ENCODE measurements around the gene KLK5. TPM values are rescaled to one million over a fixed set of nuclear protein-coding genes. Genes with fewer than 3 reads are reported as not detected.

Gene KLK5
- total and polyA plus RNA-seq, 12 donors, result not detected

GRCh38 chr19:50928831-50929230, 24.0 kb downstream of the KLK5 start:
- WGBS, 2 donors, result 81 to 83% methylated on average over 5 of the region's 5 CpGs
- H3K27me3 ChIP-seq, result peaks cover 0 to 91% (median 56%) of the 10 kb centered on the region in 7 donors
- H3K4me1 ChIP-seq, result no peaks in the 10 kb centered on the region
- intact Hi-C loops (cut with DNase I), result loop anchor here in 4 of 10 donors (2.0 to 10.0 kb wide), 5 partner anchors 163 to 394 kb away; no protein-coding TSS in a partner anchor
- ATAC-seq, result no peak
- DNase-seq, result no peak
- TF ChIP-seq CTCF (IDR thresholded peaks at IDR 0.05), result no peak
- no peak overlapping the region for H3K4me3 ChIP-seq
- H3K27ac ChIP-seq, result no peak overlapping the region
- no peaks in the 10 kb centered on the region for H3K9me3 ChIP-seq
- no peaks in the 10 kb centered on the region for H3K36me3 ChIP-seq

DNA sequence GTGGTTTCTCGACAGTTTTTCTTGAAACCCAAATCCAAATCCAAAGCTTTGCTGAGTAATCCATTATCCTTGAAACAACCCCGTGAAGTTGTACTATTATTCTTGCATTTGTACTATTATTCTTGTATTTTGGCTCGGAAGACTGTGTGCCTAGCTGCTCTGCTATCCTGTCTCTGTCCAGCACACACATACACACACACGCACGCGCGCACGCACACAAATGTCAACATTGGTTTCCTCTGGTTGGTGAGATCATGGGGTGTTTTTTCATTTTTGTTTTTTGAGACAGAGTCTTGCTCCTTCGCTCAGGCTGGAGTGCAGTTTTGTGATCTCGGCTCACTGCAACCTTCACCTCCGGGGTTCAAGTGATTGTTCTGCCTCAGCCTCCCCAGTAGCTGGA, 26.7 kb downstream of the KLK5 start:
- Histone ChIP-seq H3K4me1 (peaks cover 0 to 10% (median 0%) of the 10 kb centered on the region in 9 donors), H3K9me3 (no peaks in the 10 kb centered on the region), H3K4me3 (no peak overlapping the region), H3K27me3 (peaks cover 0 to 88% (median 54%) of the 10 kb centered on the region in 7 donors), H3K36me3 (no peaks in the 10 kb centered on the region), H3K27ac (no peak overlapping the region)
- DNase-seq, result no peak
- TF ChIP-seq CTCF (IDR thresholded peaks at IDR 0.05), result no peak
- 66 to 74% methylated on average over 11 of the region's 11 CpGs for WGBS, 2 donors
- no peak for ATAC-seq
- intact Hi-C loops (cut with DNase I), result loop anchor here in 3 of 10 donors (5.0 to 10.0 kb wide), 4 partner anchors 166 to 391 kb away; no protein-coding TSS in a partner anchor

DNA sequence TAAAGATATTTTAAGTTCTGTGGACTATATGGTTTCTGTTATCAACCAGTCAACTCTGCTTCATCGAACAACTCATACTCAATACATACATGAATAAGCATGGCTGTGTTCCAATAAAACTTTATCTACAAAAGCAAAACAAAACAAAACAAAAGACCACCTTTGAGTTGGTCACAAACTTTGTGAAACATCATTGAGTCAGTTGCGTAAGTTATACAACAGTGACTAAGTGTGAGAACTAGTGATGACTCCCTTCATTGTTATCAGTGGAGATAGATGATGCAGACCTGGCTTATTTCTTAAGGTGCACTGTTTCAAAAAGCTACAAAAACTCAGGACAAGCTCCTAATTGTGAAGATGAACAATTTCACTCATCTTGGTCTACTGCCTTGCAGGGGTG, 27.1 kb downstream of the KLK5 start:
- H3K4me1 ChIP-seq, result peaks cover 0 to 10% (median 0%) of the 10 kb centered on the region in 9 donors
- peaks cover 0 to 91% (median 50%) of the 10 kb centered on the region in 7 donors for H3K27me3 ChIP-seq
- 83 to 94% methylated on average over 2 of the region's 2 CpGs for WGBS, 2 donors
- intact Hi-C loops (cut with DNase I), result loop anchor here in 3 of 10 donors (5.0 to 10.0 kb wide), 4 partner anchors 167 to 391 kb away; no protein-coding TSS in a partner anchor
- no peaks in the 10 kb centered on the region for H3K9me3 ChIP-seq
- DNase-seq (no peak), ATAC-seq (no peak)
- no peak overlapping the region for H3K27ac ChIP-seq
- H3K36me3 ChIP-seq, result no peaks in the 10 kb centered on the region
- H3K4me3 ChIP-seq, result no peak overlapping the region
- no peak for TF ChIP-seq CTCF (IDR thresholded peaks at IDR 0.05)

DNA sequence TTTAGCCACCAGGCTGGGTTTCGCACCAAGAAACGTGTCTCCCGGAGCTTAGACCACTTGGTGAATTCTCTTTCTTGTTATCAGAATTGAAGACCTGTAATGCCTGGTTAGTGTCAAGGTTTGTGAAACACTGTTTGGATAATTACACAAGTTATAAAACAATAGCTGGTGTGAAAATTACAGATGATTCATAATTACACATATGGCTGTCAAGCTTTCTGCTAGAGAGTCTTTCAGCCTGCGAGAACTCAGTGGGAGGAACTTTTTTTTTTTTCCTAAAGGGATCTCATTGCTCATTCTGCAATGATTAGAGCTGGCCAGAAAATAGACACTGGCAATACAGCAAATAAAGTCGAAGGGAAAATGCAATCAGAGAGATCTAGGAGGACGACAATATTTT, 28.3 kb downstream of the KLK5 start:
- no peak for TF ChIP-seq CTCF (IDR thresholded peaks at IDR 0.05)
- Histone ChIP-seq H3K4me3 (no peak overlapping the region), H3K4me1 (peaks cover 0 to 10% (median 0%) of the 10 kb centered on the region in 9 donors), H3K27ac (no peak overlapping the region), H3K27me3 (peaks cover 0 to 91% (median 51%) of the 10 kb centered on the region in 7 donors), H3K9me3 (no peaks in the 10 kb centered on the region), H3K36me3 (no peaks in the 10 kb centered on the region)
- intact Hi-C loops (cut with DNase I), result loop anchor here in 4 of 10 donors (5.0 to 10.0 kb wide), 5 partner anchors 170 to 567 kb away; no protein-coding TSS in a partner anchor
- DNase-seq (no peak), ATAC-seq (no peak)
- 55 to 59% methylated on average over 6 of the region's 6 CpGs for WGBS, 2 donors
